HK-2 (cell line): ENCODE results near the gene ZCCHC8.
A peak's percentile ranks its signal among the peaks of the same experiment; 100 is the strongest.

Experiments
- DNase-seq: peaks from one replicate; pipeline ENCODE4 v3.0.0-alpha.2; 2018; ENCODE audit not compliant: unreplicated experiment

ZCCHC8 gene

GRCh38 chr12:122427403-122427802, 73.3 kb downstream of the ZCCHC8 start:
- no peak for DNase-seq

GRCh38 chr12:122423258-122424165, 77.2 kb downstream of the ZCCHC8 start:
- DNase-seq: peak; percentile 42

GRCh38 chr12:122422730-122423257, 77.9 kb downstream of the ZCCHC8 start:
- peak; percentile 65 for DNase-seq

GRCh38 chr12:122421821-122422729, 78.7 kb downstream of the ZCCHC8 start, which contains the start of gene CLIP1:
CLIP1 (minus strand) TSS chr12:122422669; CDS start chr12:122380452, 42,217 bp downstream.
- DNase-seq: peak; percentile 82
